GM12878 (cell line): ENCODE measurements around the gene CGREF1. TPM values are rescaled to one million over a fixed set of nuclear protein-coding genes. Genes with fewer than 3 reads are reported as not detected.

Experiments used
- ATAC-seq: fragments of 200-7000 bp; cut with Tn5 transposase; 3 replicates; pipeline ENCODE4 v1.9.1; 2020; ENCODE audit warnings: mild to moderate bottlenecking, moderate library complexity
- BruUV-seq: library from RNA; stranded (reverse); fragments of 400-500 nt; replicated peaks from 2 replicates; lab custom pipeline; 2021; lab: Mats Ljungman, UMichigan
- CTCF ChIA-PET: fragments of 300-600 bp; sonication (Branson Sonifier 250); formaldehyde crosslinking; extraction: SDS; loops from one replicate; lab custom pipeline; 2021; ENCODE audit warnings: inconsistent platforms; lab: Yijun Ruan, JAX
- POLR2A ChIA-PET: fragments of 350-600 bp; formaldehyde crosslinking; extraction: SDS; loops from one replicate; lab custom pipeline; 2021; ENCODE audit warnings: inconsistent platforms; lab: Charles Lee
- RAD21 ChIA-PET: fragments of 300-600 bp; sonication (Branson Sonifier 250); formaldehyde crosslinking; loops from one replicate; lab custom pipeline; 2023; ENCODE audit warnings: antibody characterized with exemption; ENCODE audit not compliant: unreplicated experiment; lab: Charles Lee
- SMC1A ChIA-PET: fragments of 300-600 bp; sonication (Branson Sonifier 250); formaldehyde crosslinking; loops from one replicate; lab custom pipeline; 2023; ENCODE audit not compliant: unreplicated experiment, uncharacterized antibody; lab: Charles Lee
- DNase-seq: peaks from one replicate; pipeline ENCODE4 v3.0.0-alpha.2; 2011; ENCODE audit warnings: low read depth, low spot score
- FAIRE-seq: peaks from 3 replicates; lab custom pipeline; 2011; peaks lifted over from hg19 to GRCh38; lab: Jason Lieb, UNC
- H2AFZ ChIP-seq: 2 replicates; pipeline ENCODE4 v1.6.0; 2011; ENCODE audit warnings: low read depth, low read length, control low read depth; ENCODE audit not compliant: control insufficient read depth
- H3K27ac ChIP-seq: 2 replicates; pipeline ENCODE4 v1.5.1; 2011; ENCODE audit warnings: control low read depth; ENCODE audit not compliant: control insufficient read depth, insufficient read depth
- H3K27me3 ChIP-seq, 2 experiments: replicated peaks in 1 of 2; 2 replicates each; pipeline versions ENCODE4 v1.6.0 to v1.6.1; 2011; ENCODE audit warnings: low read length in 1 of 2; ENCODE audit not compliant: control insufficient read depth in 2 of 2, insufficient read depth in 2 of 2
- H3K36me3 ChIP-seq, 2 experiments: 2 replicates each; pipeline ENCODE4 v1.5.1; 2011; ENCODE audit warnings: low read length in 1 of 2; ENCODE audit not compliant: control insufficient read depth in 2 of 2, insufficient read depth in 2 of 2
- H3K4me1 ChIP-seq: 2 replicates; pipeline ENCODE4 v1.6.1; 2011; ENCODE audit warnings: mild to moderate bottlenecking, low read length, moderate library complexity, mixed read lengths; ENCODE audit not compliant: control insufficient read depth, insufficient read depth
- H3K4me2 ChIP-seq: 2 replicates; pipeline ENCODE4 v1.6.0; 2011; ENCODE audit warnings: control low read depth; ENCODE audit not compliant: control insufficient read depth, insufficient read depth
- H3K4me3 ChIP-seq: fragments of 200-600 bp; sonication (generic); 2 replicates; pipeline ENCODE4 v1.5.1; 2016
- H3K79me2 ChIP-seq: 2 replicates; pipeline ENCODE4 v1.6.0; 2011; ENCODE audit warnings: low read length; ENCODE audit not compliant: control insufficient read depth, insufficient read depth
- H3K9ac ChIP-seq: 2 replicates; pipeline ENCODE4 v1.8.0; 2011; ENCODE audit warnings: low read length, control low read depth, mixed read lengths; ENCODE audit not compliant: control insufficient read depth, insufficient read depth
- H3K9me3 ChIP-seq: replicated peaks from 3 replicates; pipeline ENCODE4 v1.5.1; 2011; ENCODE audit warnings: mild to moderate bottlenecking, low read length; ENCODE audit not compliant: control insufficient read depth, insufficient read depth
- H4K20me1 ChIP-seq: 2 replicates; pipeline ENCODE4 v1.6.0; 2011; ENCODE audit not compliant: control insufficient read depth, insufficient read depth
- NRF1 ChIP-seq: conservative IDR thresholded peaks from 2 replicates; pipeline ENCODE4 v1.6.1; 2011; ENCODE audit warnings: mild to moderate bottlenecking, low read depth, low read length, improper control_type of control experiment
- POLR2AphosphoS5 ChIP-seq: IDR thresholded peaks from 2 replicates; pipeline ENCODE4 v1.6.1; 2011; ENCODE audit warnings: mild to moderate bottlenecking, low read length, inconsistent platforms
- SREBF2 ChIP-seq: IDR thresholded peaks from 2 replicates; pipeline ENCODE4 v1.6.1; 2012; ENCODE audit warnings: mild to moderate bottlenecking, low read length
- TCF7 ChIP-seq: IDR thresholded peaks from 2 replicates; pipeline ENCODE4 v1.6.1; 2014; ENCODE audit warnings: antibody characterized with exemption, borderline replicate concordance
- WGBS: methylation state at CpG from one replicate; pipeline ENCODE4 v1.1.6; 2016; ENCODE audit warnings: low lambda C conversion rate; ENCODE audit not compliant: insufficient replicate concordance, insufficient coverage; ENCODE audit errors: missing lambda C conversion rate; 5-methylcytosine and 5-hydroxymethylcytosine counted together
- in situ Hi-C: fragments of 300-500 bp; cut with MboI; formaldehyde crosslinking; loops from 9 replicates; pipeline ENCODE4 v1.14.3; 2018; ENCODE audit warnings: mixed read lengths
- intact Hi-C: fragments of 100-400 bp; cut with micrococcal nuclease; formaldehyde crosslinking; loops from one replicate; pipeline ENCODE4 v1.14.2; 2022; ENCODE audit not compliant: unreplicated experiment
- polyA plus RNA-seq, 11 experiments: library from polyadenylated mRNA; depleted of rRNA in 4 of 11; unstranded in 6 of 11; stranded (reverse) in 5 of 11; fragments of >200 nt; fragmentation: Nextera tagmentation in 4 of 11; fragmentation: Illumina TruSeq in 1 of 11; extraction: Ambion mirVana in 4 of 11; extraction: Trizol in 1 of 11; gene quantifications; 1 replicate in 1 of 11; 2 replicates in 10 of 11; pipeline versions ENCODE4 v1.2.1 to v1.2.3, GENCODE V29; 2011 to 2016; ENCODE audit warnings: inconsistent platforms in 2 of 11, missing spikeins in 2 of 11, low read depth in 1 of 11
- total RNA-seq, 4 experiments: library from RNA; depleted of rRNA in 3 of 4; stranded (reverse); fragments of >200 nt in 3 of 4; fragmentation: Illumina TruSeq in 1 of 4; extraction: Trizol in 1 of 4; gene quantifications; 2 replicates each; pipeline versions ENCODE4 v1.2.1 to v1.2.3, GENCODE V29; 2013 to 2021
- TF ChIP-seq, protein P1 (sequence below): IDR thresholded peaks from 2 replicates; pipeline ENCODE4 v1.6.1; 2012; ENCODE audit warnings: mild to moderate bottlenecking, low read depth, low read length
- TF ChIP-seq, protein P2 (sequence below): IDR thresholded peaks from 2 replicates; pipeline ENCODE4 v1.6.1; 2011; ENCODE audit warnings: low read depth, mild to moderate bottlenecking, low read length, moderate library complexity, borderline replicate concordance; ENCODE audit errors: extremely low read depth

CGREF1 gene
- total and polyA plus RNA-seq, 10 of the 15 experiments (the other 5 are each of a cell fraction or from before 2014, with no cell fraction given): 0.06 to 0.21 TPM; not detected in 8

DNA sequence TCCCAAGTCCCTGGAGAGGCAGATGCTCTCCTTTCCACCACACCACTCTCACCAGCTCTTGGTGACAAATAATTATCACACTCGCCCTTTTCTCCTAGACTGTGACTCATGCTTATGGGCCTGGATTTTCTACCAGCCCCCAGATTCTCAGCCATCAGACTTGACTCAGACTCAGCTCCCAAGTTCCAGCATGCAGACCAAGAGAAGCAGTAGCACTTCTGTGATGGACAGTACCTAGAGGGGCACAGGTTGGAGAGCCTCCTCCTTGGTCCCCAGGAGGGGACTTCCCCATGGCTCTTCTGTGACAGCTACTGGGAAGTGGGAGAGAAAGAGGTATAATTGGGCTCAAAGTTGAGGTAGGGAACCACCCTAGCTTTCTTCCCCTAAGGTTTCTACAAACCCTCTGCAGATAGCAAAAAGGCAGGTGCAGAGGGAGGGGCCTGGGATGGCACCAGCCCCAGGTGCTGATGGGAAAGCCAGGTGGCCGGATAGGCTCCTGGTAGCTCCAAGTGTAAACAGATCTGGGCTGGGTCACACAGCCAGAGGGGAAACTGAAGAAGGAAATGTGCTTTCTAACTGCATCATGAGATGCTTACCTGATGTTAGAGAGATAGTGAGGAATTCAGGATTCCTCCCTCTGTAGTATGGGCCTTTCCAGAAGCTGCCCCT lies 34.0 kb upstream of the CGREF1 start:
- POLR2A ChIA-PET: interaction anchor here (0.5 to 0.8 kb wide), 3 partner anchors 9 to 44 kb away, joined by 3 to 5 read pairs (median 4); no protein-coding TSS in a partner anchor
- no peak overlapping the region for H3K4me3 ChIP-seq
- DNase-seq: no peak
- ATAC-seq: no peak
- H3K4me2 ChIP-seq: no peak overlapping the region
- RAD21 ChIA-PET: interaction anchor here (2.0 kb wide), 1 partner anchor 54 kb away, joined by 7 read pairs; no protein-coding TSS in a partner anchor
- FAIRE-seq: no peak
- WGBS: 29% methylated on average over 2 of the region's 2 CpGs
- H4K20me1 ChIP-seq: no peaks in the 10 kb centered on the region
- CTCF ChIA-PET: interaction anchor here (1.2 to 2.9 kb wide), 3 partner anchors 96 to 148 kb away, joined by 3 to 7 read pairs (median 4); no protein-coding TSS in a partner anchor
- H3K4me1 ChIP-seq: no peaks in the 10 kb centered on the region
- SMC1A ChIA-PET: interaction anchor here (0.6 to 2.2 kb wide), 3 partner anchors 38 to 151 kb away, joined by 3 to 10 read pairs (median 3); no protein-coding TSS in a partner anchor
- no peaks in the 10 kb centered on the region; a peak in 1 of 4 replicates for H3K27me3 ChIP-seq
- intact Hi-C loops (no loop called here), in situ Hi-C loops (no loop called here)
- no peak overlapping the region for H3K9ac ChIP-seq
- TF ChIP-seq SREBF2: no peak
- TF ChIP-seq POLR2AphosphoS5: no peak
- no peak for TF ChIP-seq NRF1
- TF ChIP-seq TCF7: no peak
- TF ChIP-seq, protein P1, sequence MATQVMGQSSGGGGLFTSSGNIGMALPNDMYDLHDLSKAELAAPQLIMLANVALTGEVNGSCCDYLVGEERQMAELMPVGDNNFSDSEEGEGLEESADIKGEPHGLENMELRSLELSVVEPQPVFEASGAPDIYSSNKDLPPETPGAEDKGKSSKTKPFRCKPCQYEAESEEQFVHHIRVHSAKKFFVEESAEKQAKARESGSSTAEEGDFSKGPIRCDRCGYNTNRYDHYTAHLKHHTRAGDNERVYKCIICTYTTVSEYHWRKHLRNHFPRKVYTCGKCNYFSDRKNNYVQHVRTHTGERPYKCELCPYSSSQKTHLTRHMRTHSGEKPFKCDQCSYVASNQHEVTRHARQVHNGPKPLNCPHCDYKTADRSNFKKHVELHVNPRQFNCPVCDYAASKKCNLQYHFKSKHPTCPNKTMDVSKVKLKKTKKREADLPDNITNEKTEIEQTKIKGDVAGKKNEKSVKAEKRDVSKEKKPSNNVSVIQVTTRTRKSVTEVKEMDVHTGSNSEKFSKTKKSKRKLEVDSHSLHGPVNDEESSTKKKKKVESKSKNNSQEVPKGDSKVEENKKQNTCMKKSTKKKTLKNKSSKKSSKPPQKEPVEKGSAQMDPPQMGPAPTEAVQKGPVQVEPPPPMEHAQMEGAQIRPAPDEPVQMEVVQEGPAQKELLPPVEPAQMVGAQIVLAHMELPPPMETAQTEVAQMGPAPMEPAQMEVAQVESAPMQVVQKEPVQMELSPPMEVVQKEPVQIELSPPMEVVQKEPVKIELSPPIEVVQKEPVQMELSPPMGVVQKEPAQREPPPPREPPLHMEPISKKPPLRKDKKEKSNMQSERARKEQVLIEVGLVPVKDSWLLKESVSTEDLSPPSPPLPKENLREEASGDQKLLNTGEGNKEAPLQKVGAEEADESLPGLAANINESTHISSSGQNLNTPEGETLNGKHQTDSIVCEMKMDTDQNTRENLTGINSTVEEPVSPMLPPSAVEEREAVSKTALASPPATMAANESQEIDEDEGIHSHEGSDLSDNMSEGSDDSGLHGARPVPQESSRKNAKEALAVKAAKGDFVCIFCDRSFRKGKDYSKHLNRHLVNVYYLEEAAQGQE: no peak
- TF ChIP-seq, protein P2, sequence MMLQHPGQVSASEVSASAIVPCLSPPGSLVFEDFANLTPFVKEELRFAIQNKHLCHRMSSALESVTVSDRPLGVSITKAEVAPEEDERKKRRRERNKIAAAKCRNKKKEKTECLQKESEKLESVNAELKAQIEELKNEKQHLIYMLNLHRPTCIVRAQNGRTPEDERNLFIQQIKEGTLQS: no peak
- H2AFZ ChIP-seq: no peak overlapping the region
- H3K36me3 ChIP-seq: no peaks in the 10 kb centered on the region
- no peaks in the 10 kb centered on the region for H3K79me2 ChIP-seq
- H3K9me3 ChIP-seq: no peaks in the 10 kb centered on the region
- no peak overlapping the region for H3K27ac ChIP-seq
- no TSS peak for BruUV-seq
